Activated naive CD8-positive, alpha-beta T cell treated with anti-CD3 and anti-CD28 coated beads, Interleukin-2, amount 10 ng/mL, durations not matched to agents 7 days and 5 days (primary cell): ENCODE results near the gene NPTN. TPM values are rescaled to one million over a fixed set of nuclear protein-coding genes. Genes with fewer than 3 reads are reported as not detected.
"Not testable (repeated sequence)": the region's sequence is repeated elsewhere in the genome, so short reads cannot be mapped to it uniquely, and the experiment has no call there.

ENCODE experiments used
- ATAC-seq: fragments of 150-1000 bp; cut with Tn5 transposase; one replicate; pipeline ENCODE4 v1.10.0; 2021; ENCODE audit warnings: low read depth, moderate library complexity
- POLR2A ChIA-PET: fragments of 350-600 bp; sonication (Branson Sonifier 250); formaldehyde crosslinking; loops from one replicate; lab custom pipeline; 2021; ENCODE audit warnings: antibody characterized with exemption; lab: Charles Lee
- DNase-seq: peaks from one replicate; pipeline ENCODE4 v3.0.0; 2021
- H3K27ac Mint-ChIP-seq: one replicate; pipeline ENCODE4 v1.8.0; 2022; ENCODE audit warnings: mild to moderate bottlenecking, mixed read lengths
- H3K27me3 Mint-ChIP-seq: one replicate; pipeline ENCODE4 v1.8.0; 2022; ENCODE audit warnings: mild to moderate bottlenecking, moderate library complexity, mixed read lengths
- H3K36me3 Mint-ChIP-seq: one replicate; pipeline ENCODE4 v1.8.0; 2021; ENCODE audit warnings: mild to moderate bottlenecking, mixed read lengths
- H3K4me1 Mint-ChIP-seq: one replicate; pipeline ENCODE4 v1.8.0; 2021; ENCODE audit warnings: mixed read lengths
- H3K4me3 Mint-ChIP-seq: one replicate; pipeline ENCODE4 v1.8.0; 2022; ENCODE audit warnings: mild to moderate bottlenecking, moderate library complexity, mixed read lengths
- H3K9me3 Mint-ChIP-seq: one replicate; pipeline ENCODE4 v1.8.0; 2021; ENCODE audit warnings: mixed read lengths
- total RNA-seq, 2 experiments: library from RNA; stranded (reverse); gene quantifications; one replicate each; pipeline ENCODE4 v1.2.3, GENCODE V29; 2021

The NPTN gene
- total RNA-seq, 2 experiments from 2014 or later, result 30.4 to 33.6 TPM

- Mint-ChIP-seq H3K27ac (no peak overlapping the region), H3K4me1 (peaks cover 17% of the 10 kb centered on the region), H3K9me3 (no peaks in the 10 kb centered on the region), H3K36me3 (peaks cover 8% of the 10 kb centered on the region), H3K4me3 (no peak overlapping the region), H3K27me3 (no peaks in the 10 kb centered on the region)
- ATAC-seq (no peak), DNase-seq (no peak)
- POLR2A ChIA-PET, result no interaction called here
Observed at GRCh38 chr15:73568564-73569280, 64.5 kb downstream of the NPTN start.

DNA sequence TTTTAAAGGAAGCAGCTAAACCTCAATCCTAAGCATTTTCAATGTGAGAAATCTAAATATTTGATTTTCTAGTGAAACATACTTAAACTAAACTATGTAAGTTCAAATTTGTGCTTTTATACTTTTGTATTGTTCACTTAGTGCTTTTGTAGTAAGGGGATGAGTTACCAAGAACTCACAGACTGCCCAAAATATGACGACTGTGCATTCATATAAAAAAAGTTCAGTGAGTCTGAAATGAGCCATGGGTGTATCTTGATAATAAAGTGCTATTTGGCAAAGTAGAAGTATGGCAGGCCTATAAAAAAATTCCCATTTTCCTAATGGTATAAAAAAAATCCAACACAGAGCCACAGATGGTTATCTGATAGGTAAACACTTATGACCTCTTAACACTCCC is 66.2 kb downstream of the NPTN start:
- Mint-ChIP-seq H3K27me3 (no peaks in the 10 kb centered on the region), H3K4me3 (no peak overlapping the region), H3K4me1 (peaks cover 17% of the 10 kb centered on the region), H3K36me3 (peaks cover 11% of the 10 kb centered on the region), H3K27ac (no peak overlapping the region), H3K9me3 (no peaks in the 10 kb centered on the region)
- ATAC-seq (no peak), DNase-seq (no peak)
- POLR2A ChIA-PET, result no interaction called here

- no peaks in the 10 kb centered on the region for H3K9me3 Mint-ChIP-seq
- no peaks in the 10 kb centered on the region for H3K27me3 Mint-ChIP-seq
- ATAC-seq (no peak), DNase-seq (no peak)
- H3K36me3 Mint-ChIP-seq, result peaks cover 5% of the 10 kb centered on the region
- POLR2A ChIA-PET, result no interaction called here
- peaks cover 5% of the 10 kb centered on the region for H3K4me1 Mint-ChIP-seq
- no peak overlapping the region for H3K4me3 Mint-ChIP-seq
- H3K27ac Mint-ChIP-seq, result no peak overlapping the region
Observed at GRCh38 chr15:73564255-73564654, 68.9 kb downstream of the NPTN start.

- Mint-ChIP-seq H3K4me3 (no peak overlapping the region), H3K4me1 (peaks cover 5% of the 10 kb centered on the region), H3K9me3 (no peaks in the 10 kb centered on the region), H3K27me3 (no peaks in the 10 kb centered on the region), H3K27ac (no peak overlapping the region), H3K36me3 (peaks cover 5% of the 10 kb centered on the region)
- POLR2A ChIA-PET, result interaction anchor here (0.5 to 0.8 kb wide), 2 partner anchors 75 to 803 kb away, joined by 3 to 4 read pairs; no protein-coding TSS in a partner anchor
- DNase-seq, result no peak
- ATAC-seq, result no peak
Observed at GRCh38 chr15:73560501-73561117, 72.6 kb downstream of the NPTN start.

DNA sequence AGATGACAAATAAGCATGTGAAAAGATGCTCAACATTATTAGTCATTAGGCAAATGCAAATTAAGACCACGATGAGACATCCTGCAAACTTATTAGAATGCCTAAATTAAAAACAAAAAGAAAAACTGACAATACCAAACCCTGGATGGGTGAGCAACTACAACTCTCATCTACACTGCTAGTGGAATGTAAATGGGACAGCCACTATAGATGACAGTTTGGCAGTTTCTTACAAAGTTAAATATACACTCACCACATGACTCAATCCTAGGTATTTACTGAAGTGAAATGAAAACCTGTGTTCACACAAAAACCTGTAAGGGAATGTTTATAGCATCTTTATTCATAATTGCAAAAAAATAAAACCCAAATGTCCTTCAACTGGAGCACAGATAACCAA is 74.7 kb downstream of the NPTN start:
- no peak for DNase-seq
- no peaks in the 10 kb centered on the region for H3K9me3 Mint-ChIP-seq
- no peak overlapping the region for H3K4me3 Mint-ChIP-seq
- peaks cover 5% of the 10 kb centered on the region for H3K36me3 Mint-ChIP-seq
- peaks cover 1% of the 10 kb centered on the region for H3K4me1 Mint-ChIP-seq
- POLR2A ChIA-PET, result no interaction called here
- no peak overlapping the region for H3K27ac Mint-ChIP-seq
- H3K27me3 Mint-ChIP-seq, result no peaks in the 10 kb centered on the region
- no peak for ATAC-seq

DNA sequence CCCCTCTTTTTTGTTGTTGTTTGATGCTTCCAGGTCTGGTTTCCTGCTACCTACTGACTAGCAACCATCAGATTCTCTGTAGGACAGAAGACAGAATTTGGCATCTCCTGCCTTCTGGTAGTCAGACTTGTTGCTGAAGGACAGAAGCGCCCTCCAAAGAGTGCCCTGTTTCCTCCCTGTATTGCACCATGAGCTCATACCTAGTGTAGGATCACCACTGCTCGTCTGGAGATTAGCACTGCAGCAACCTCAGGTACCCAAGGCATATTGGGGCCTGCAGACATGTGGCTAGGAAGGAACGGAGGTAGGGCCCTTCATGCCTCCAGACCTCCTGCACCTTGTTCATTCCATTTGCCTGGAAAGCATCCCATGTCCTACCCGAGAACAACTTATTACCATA is 78.1 kb downstream of the NPTN start:
- H3K27ac Mint-ChIP-seq, result no peak overlapping the region

DNA sequence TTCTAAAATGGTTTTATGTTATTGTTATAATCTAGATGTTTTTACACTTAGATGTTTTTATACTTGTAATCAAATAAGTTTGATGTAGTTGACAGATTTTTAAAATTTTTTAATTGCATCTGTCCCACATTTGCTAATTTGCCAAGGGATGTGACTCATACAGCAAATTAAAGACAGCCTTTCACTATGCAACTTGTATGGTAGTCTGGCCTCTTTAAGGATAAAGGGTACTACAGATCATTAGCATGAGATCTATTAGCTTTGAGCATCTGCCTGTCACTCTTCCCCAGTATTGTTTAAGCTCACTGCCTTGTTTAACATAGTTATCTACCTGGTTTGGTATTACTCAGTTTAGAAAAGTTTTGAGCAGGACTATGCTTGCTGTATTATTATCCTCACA is 83.0 kb downstream of the NPTN start:
- ATAC-seq (no peak), DNase-seq (no peak)
- Mint-ChIP-seq H3K4me3 (no peak overlapping the region), H3K4me1 (peaks cover 1% of the 10 kb centered on the region), H3K27me3 (no peaks in the 10 kb centered on the region), H3K36me3 (no peaks in the 10 kb centered on the region), H3K9me3 (no peaks in the 10 kb centered on the region), H3K27ac (no peak overlapping the region)
- POLR2A ChIA-PET, result no interaction called here

More for the DNA sequence above, 78.1 kb downstream of the NPTN start:
- H3K4me1 Mint-ChIP-seq, result peaks cover 1% of the 10 kb centered on the region
- H3K4me3 Mint-ChIP-seq, result no peak overlapping the region
- no peaks in the 10 kb centered on the region for H3K9me3 Mint-ChIP-seq
- POLR2A ChIA-PET, result no interaction called here
- DNase-seq (no peak), ATAC-seq (no peak)
- peaks cover 2% of the 10 kb centered on the region for H3K36me3 Mint-ChIP-seq
- H3K27me3 Mint-ChIP-seq, result no peaks in the 10 kb centered on the region

DNA sequence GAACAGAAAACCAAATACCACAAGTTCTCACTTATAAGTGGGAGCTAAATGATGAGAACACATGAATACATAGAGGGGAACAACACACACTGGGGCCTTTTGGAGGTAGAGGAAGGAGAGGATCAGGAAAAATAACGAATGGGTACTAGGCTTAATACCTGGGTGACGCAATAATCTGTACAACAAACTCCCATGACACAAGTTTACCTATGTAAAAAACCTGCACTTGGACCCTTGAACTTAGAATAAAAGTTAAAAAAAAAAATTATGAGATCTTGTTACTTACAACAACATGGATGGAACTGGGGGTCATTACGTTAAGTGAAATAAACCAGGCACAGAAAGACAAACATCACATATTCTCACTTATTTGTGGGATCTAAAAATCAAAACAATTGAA is 84.3 kb downstream of the NPTN start:
- H3K4me3 Mint-ChIP-seq, DNase-seq, ATAC-seq, POLR2A ChIA-PET, H3K9me3 Mint-ChIP-seq, H3K4me1 Mint-ChIP-seq, H3K36me3 Mint-ChIP-seq, H3K27me3 Mint-ChIP-seq, H3K27ac Mint-ChIP-seq: not testable (repeated sequence)

DNA sequence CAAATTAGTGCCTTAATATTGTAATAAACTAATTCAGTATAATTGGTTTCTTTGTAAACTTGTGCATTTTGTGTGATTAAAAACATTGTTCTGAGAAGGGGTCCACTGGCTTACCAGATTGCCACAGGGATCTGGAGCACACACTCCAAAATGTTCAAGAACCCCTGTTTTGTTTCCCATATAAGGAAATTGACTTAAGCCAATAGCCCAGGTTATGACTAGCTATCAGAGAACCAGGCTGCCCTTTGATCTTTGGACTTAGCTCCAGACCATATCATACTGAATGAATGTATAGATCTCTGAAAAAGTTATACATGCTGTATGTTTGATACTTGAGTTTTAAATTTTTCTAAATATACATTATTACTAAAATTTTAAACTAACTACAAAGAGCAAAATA is 91.7 kb downstream of the NPTN start:
- Mint-ChIP-seq H3K27me3 (peaks cover 2% of the 10 kb centered on the region), H3K4me1 (no peaks in the 10 kb centered on the region), H3K4me3 (no peak overlapping the region), H3K36me3 (no peaks in the 10 kb centered on the region), H3K9me3 (no peaks in the 10 kb centered on the region), H3K27ac (no peak overlapping the region)
- ATAC-seq, result no peak
- DNase-seq, result no peak
- POLR2A ChIA-PET, result no interaction called here

DNA sequence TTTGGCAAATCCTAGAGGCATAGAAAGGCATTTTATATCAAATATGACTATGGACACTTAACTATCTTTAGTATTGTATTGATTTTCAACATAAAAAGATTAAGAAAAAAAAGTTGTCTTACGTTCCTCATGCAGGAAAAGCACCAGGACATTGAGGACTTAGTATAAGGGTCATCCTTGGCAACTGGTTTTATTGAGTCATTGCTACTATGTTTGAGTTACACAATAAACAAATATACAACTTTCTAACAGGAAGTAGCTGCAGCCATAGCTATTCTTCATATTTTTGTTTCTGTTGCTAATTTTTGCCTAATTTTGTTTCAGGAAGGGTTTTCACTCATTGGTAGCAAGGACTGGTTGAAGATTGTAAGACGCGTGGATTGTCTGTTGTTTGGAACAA is 93.0 kb downstream of the NPTN start:
- no peak for ATAC-seq
- DNase-seq, result no peak
- peaks cover 2% of the 10 kb centered on the region for H3K27me3 Mint-ChIP-seq
- POLR2A ChIA-PET, result no interaction called here
- H3K4me3 Mint-ChIP-seq, result no peak overlapping the region
- no peaks in the 10 kb centered on the region for H3K9me3 Mint-ChIP-seq
- H3K27ac Mint-ChIP-seq, result no peak overlapping the region
- H3K36me3 Mint-ChIP-seq, result no peaks in the 10 kb centered on the region
- no peaks in the 10 kb centered on the region for H3K4me1 Mint-ChIP-seq

GRCh38 chr15:73539212-73540128 is 93.7 kb downstream of the NPTN start:
- DNase-seq, result no peak

GRCh38 chr15:73538563-73539211 is 94.5 kb downstream of the NPTN start:
- Mint-ChIP-seq H3K4me1 (no peaks in the 10 kb centered on the region), H3K4me3 (no peak overlapping the region), H3K9me3 (no peaks in the 10 kb centered on the region), H3K36me3 (no peaks in the 10 kb centered on the region), H3K27ac (no peak overlapping the region), H3K27me3 (peaks cover 2% of the 10 kb centered on the region)
- no peak for DNase-seq
- POLR2A ChIA-PET, result no interaction called here
- no peak for ATAC-seq

More at GRCh38 chr15:73539212-73540128, 93.7 kb downstream of the NPTN start:
- no peak overlapping the region for H3K4me3 Mint-ChIP-seq
- POLR2A ChIA-PET, result no interaction called here
- ATAC-seq, result no peak
- H3K36me3 Mint-ChIP-seq, result no peaks in the 10 kb centered on the region
- H3K27ac Mint-ChIP-seq, result no peak overlapping the region
- H3K27me3 Mint-ChIP-seq, result peaks cover 2% of the 10 kb centered on the region
- no peaks in the 10 kb centered on the region for H3K9me3 Mint-ChIP-seq
- H3K4me1 Mint-ChIP-seq, result no peaks in the 10 kb centered on the region

DNA sequence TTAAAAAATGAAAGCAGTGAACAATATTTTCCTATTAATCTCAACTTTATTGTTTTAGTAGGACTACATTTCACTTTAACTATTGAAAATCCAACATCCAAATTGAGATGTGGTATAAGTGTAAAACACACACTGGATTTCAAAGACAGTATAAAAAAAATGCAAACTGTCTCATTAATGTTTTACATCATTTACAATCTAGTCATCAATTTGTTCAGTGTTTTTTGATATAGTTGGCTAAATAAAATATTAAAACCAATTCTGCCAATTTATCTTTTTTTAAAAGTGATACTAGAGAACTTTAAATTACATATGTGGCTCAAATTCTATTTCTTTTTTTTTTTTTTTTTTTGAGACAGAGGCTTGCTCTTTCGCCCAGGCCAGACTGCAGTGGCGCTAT is 95.1 kb downstream of the NPTN start:
- DNase-seq (no peak), ATAC-seq (no peak)
- Mint-ChIP-seq H3K4me1 (no peaks in the 10 kb centered on the region), H3K27ac (no peak overlapping the region), H3K36me3 (no peaks in the 10 kb centered on the region), H3K9me3 (no peaks in the 10 kb centered on the region), H3K4me3 (no peak overlapping the region), H3K27me3 (peaks cover 2% of the 10 kb centered on the region)
- POLR2A ChIA-PET, result no interaction called here
